Measurements from ENCODE around the gene TSHZ2. TPM values are rescaled to one million over a fixed set of nuclear protein-coding genes. Genes with fewer than 3 reads are reported as not detected.

Gene TSHZ2
- total RNA-seq, 1 donor from 2014 or later, result 5.2 TPM

DNA sequence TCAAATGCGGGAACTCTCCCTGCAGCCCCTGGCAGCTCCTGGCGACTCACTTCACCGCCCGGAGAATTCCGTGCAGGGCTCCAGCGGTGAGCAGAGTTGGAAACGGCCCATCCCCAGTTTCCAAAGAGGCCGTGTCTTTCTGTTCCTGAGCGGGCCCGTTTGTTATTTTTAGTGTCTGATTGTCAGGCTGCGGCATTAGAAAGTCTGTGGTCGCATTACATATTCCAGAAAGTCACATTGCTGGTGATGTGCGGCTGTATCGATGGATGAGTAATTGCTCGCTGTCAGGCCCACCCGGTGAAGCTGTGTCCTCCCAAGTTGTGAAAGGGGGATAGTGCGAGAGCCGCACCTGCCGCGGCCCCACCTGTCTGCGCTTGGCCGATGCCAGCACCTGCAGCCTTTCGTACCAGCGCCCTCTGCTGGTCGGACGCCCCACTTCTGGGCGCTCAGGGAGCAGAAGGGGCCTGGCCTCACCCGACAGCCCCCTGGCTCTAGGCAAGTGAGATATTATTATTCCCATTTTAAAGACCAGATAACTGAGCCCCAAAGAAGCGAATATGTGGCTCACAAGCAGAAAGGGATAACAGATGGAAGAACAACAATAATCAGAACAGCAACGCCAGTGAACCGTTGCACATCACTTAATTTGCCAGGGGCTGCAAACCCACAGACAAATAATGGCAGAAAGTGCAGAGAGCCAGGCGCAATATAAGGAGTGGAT lies 244.9 kb downstream of the TSHZ2 start:
- Histone ChIP-seq H3K27ac (no peak overlapping the region), H3K4me1 (peaks cover 5% of the 10 kb centered on the region), H3K27me3 (no peaks in the 10 kb centered on the region), H3K9me3 (no peaks in the 10 kb centered on the region), H3K36me3 (no peaks in the 10 kb centered on the region), H3K4me3 (no peak overlapping the region)
- DNase-seq (peak; percentile 86), ATAC-seq (peak; percentile 90)
- intact Hi-C loops (cut with DNase I), result no loop called here
- TF ChIP-seq, protein P1, sequence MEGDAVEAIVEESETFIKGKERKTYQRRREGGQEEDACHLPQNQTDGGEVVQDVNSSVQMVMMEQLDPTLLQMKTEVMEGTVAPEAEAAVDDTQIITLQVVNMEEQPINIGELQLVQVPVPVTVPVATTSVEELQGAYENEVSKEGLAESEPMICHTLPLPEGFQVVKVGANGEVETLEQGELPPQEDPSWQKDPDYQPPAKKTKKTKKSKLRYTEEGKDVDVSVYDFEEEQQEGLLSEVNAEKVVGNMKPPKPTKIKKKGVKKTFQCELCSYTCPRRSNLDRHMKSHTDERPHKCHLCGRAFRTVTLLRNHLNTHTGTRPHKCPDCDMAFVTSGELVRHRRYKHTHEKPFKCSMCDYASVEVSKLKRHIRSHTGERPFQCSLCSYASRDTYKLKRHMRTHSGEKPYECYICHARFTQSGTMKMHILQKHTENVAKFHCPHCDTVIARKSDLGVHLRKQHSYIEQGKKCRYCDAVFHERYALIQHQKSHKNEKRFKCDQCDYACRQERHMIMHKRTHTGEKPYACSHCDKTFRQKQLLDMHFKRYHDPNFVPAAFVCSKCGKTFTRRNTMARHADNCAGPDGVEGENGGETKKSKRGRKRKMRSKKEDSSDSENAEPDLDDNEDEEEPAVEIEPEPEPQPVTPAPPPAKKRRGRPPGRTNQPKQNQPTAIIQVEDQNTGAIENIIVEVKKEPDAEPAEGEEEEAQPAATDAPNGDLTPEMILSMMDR (IDR thresholded peaks at IDR 0.05), result peak; percentile 94

DNA sequence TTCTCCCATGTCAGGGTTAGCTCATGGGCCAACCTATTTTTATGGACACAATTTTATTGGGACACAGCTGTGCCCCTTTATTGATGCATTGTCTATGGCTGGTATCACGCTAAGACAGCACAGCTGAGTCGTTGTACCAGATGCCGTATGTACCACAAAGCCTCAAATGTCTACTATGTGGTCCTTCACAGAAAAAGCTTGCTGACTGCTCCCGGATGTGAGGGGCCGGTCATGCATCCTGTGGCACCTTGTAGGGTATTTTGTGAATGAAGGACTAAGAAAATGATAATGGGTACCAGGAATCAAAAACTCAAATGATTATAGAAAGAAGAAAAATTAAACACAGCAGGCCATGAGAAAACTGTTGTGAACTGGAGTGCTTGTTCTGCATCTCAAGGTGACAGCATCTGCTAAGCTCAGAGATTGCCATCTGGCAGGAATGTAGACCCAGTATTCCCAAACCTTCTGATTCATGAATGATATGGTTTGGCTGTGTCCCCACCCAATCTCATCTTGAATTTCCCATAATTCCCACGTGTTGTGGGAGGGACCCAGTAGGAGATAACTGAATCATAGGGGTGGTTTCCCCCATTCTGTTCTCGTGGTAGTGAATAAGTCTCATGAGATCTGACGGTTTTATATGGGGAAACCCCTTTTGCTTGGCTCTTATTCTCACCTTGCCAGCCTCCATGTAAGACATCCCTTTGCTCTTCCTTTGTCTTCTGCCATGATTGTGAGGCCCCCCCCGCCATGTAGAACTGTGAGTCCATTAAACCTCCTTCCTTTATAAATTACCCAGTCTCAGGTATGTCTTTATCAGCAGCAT lies 248.5 kb downstream of the TSHZ2 start:
- no peak for DNase-seq
- intact Hi-C loops (cut with DNase I), result no loop called here
- Histone ChIP-seq H3K4me3 (no peak overlapping the region), H3K27me3 (no peaks in the 10 kb centered on the region), H3K9me3 (no peaks in the 10 kb centered on the region), H3K36me3 (no peaks in the 10 kb centered on the region), H3K27ac (no peak overlapping the region), H3K4me1 (peaks cover 5% of the 10 kb centered on the region)
- no peak for ATAC-seq
- TF ChIP-seq, protein P1 (IDR thresholded peaks at IDR 0.05), result no peak

DNA sequence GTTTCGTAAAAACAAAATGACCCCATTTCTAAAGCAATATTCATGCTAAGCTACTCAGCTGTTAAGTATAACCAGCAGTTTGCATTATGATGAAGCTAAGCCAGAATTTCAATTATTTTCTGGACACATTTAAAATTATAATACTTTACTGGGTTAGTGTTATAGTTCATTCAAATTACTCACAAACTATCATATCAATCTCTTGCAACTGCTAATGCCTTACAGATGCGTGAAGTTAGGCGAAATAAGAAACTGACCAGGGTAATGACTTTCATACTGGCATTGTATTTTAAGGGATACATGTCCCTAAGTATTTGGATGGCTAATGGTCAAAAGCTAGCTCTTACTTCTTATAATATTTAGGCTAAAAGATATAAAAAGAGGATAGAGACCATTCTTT lies 249.6 kb downstream of the TSHZ2 start:
- no peaks in the 10 kb centered on the region for H3K27me3 ChIP-seq
- no peaks in the 10 kb centered on the region for H3K9me3 ChIP-seq
- no peak overlapping the region for H3K27ac ChIP-seq
- H3K36me3 ChIP-seq, result no peaks in the 10 kb centered on the region
- intact Hi-C loops (cut with DNase I), result no loop called here
- no peak overlapping the region for H3K4me3 ChIP-seq
- peaks cover 4% of the 10 kb centered on the region for H3K4me1 ChIP-seq
- TF ChIP-seq, protein P1 (IDR thresholded peaks at IDR 0.05), result no peak
- DNase-seq, result no peak
- no peak for ATAC-seq

DNA sequence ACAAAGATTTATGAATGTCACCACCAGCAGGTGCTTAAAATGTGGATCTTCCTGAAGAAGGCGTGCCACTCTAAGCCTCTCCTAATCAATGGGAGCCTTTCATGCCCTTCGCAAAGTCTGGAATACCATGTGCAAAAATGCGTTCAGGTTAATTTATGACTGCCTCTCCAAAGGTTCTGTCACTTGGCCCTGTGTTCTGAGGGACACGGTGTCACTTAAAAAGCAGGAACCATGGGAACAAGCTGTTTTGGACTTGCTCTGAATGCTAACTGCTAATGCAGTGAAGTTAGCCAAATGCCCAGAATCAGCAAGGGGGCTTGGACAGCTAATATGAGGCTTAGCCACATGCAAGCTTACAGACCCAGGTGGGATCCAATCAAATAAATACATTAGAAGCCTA lies 250.3 kb downstream of the TSHZ2 start:
- TF ChIP-seq, protein P1 (IDR thresholded peaks at IDR 0.05), result no peak
- Histone ChIP-seq H3K4me3 (no peak overlapping the region), H3K27ac (no peak overlapping the region), H3K4me1 (no peaks in the 10 kb centered on the region), H3K36me3 (no peaks in the 10 kb centered on the region), H3K27me3 (no peaks in the 10 kb centered on the region), H3K9me3 (no peaks in the 10 kb centered on the region)
- DNase-seq (no peak), ATAC-seq (no peak)
- intact Hi-C loops (cut with DNase I), result no loop called here

DNA sequence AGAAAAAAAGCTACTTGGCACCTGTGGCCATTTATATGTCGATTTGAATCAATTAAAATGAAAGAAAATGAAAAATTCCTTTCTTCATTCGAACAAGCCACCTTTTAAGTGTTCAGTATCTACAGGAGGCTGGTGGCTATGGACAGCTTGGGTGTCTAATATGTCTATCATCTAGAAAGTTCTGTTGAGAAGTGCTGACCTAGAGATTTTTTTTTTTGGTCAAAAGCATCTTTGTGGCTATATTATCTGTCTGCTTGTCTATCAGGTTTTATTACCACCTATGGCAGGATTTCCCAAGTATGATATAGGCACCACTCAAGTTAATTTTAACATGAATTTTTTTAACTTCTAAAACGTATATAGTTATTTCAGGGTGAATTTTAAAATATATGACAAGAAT lies 250.8 kb downstream of the TSHZ2 start:
- Histone ChIP-seq H3K9me3 (no peaks in the 10 kb centered on the region), H3K27me3 (no peaks in the 10 kb centered on the region), H3K36me3 (no peaks in the 10 kb centered on the region), H3K4me1 (no peaks in the 10 kb centered on the region), H3K27ac (no peak overlapping the region), H3K4me3 (no peak overlapping the region)
- TF ChIP-seq, protein P1 (IDR thresholded peaks at IDR 0.05), result no peak
- intact Hi-C loops (cut with DNase I), result no loop called here
- no peak for DNase-seq
- no peak for ATAC-seq

Measured in upper lobe of right lung (tissue), 1 donor.